Vagina (tissue), 2 donors: ENCODE results near the gene HDHD5.

Experiments
- POLR2A ChIP-seq, 2 donors: fragments of 450-650 bp; IDR thresholded peaks; one replicate each; pipeline ENCODE4 v1.6.1; 2017; ENCODE audit warnings: antibody characterized with exemption in 2 of 2, mild to moderate bottlenecking in 2 of 2, moderate library complexity in 2 of 2
- POLR2AphosphoS5 ChIP-seq, 2 donors: sonication (generic); formaldehyde crosslinking; IDR thresholded peaks; one replicate each; pipeline ENCODE4 v1.9.0; 2017; ENCODE audit warnings: antibody characterized with exemption in 2 of 2, mild to moderate bottlenecking in 2 of 2, low read depth in 1 of 2; ENCODE audit not compliant: insufficient read depth in 1 of 2

GRCh38 chr22:17143101-17143500, 16.0 kb downstream of the HDHD5 start:
- TF ChIP-seq POLR2A (IDR thresholded peaks at IDR 0.05) = no peak
- TF ChIP-seq POLR2AphosphoS5 (IDR thresholded peaks at IDR 0.05; ENCODE audit: insufficient read depth in 1 of 2, low read depth in 1 of 2) = no peak
